ENCODE results near the gene TMEM250. TPM values are rescaled to one million over a fixed set of nuclear protein-coding genes. Genes with fewer than 3 reads are reported as not detected.

The TMEM250 gene
- total RNA-seq, 3 donors from 2014 or later (not counting 1 experiment from before 2014, with no cell fraction given) = 19.5 to 34.3 (median 33.6) TPM

DNA sequence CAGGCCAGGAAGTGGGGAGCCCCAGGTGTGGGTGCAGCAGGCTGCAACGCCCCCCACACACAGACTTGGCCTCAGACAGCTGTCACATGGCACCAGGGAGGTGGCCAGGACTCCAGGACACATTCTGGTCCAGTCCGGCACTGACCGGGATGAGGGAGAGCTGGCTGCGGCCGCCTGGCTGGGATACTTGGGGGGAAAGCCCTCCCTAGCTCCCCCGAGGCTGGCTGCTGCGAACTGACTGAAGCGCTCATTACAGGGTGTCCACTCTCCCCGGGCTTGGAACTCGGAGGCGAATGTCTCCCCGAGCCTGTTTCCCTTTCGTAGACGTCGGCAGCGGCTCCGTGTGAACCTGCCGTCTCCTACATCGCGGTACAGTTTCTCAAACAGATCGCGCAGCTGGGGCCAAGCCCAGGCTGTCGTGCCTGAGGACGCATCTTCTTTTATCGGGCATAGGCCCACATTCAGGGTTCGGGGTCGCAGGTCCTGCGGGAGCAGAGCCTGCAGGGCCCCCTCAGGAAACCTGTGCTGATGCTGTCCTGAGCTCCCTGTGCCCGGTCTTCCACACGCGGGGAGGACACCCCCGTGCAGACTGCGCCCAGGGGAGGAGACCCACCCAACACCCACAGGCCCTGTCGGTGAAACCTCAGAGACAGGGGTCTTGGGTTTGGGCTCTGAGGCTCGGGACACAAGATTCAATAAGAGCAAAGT lies 43.4 kb downstream of the TMEM250 start:
- Histone ChIP-seq H3K4me1 (ENCODE audit: control insufficient read depth, insufficient read depth, low read length) (peaks cover 31% of the 10 kb centered on the region), H3K27me3 (ENCODE audit: control insufficient read depth, insufficient read depth, low read length) (no peaks in the 10 kb centered on the region), H3K4me3 (ENCODE audit: low read length) (no peak overlapping the region), H3K9me3 (ENCODE audit: control insufficient read depth, insufficient read depth, low read length) (no peaks in the 10 kb centered on the region), H3K36me3 (ENCODE audit: control insufficient read depth, insufficient read depth, low read length) (no peaks in the 10 kb centered on the region), H3K27ac (ENCODE audit: low read length) (peak overlapping the region; percentile 33)
- TF ChIP-seq, protein P1, sequence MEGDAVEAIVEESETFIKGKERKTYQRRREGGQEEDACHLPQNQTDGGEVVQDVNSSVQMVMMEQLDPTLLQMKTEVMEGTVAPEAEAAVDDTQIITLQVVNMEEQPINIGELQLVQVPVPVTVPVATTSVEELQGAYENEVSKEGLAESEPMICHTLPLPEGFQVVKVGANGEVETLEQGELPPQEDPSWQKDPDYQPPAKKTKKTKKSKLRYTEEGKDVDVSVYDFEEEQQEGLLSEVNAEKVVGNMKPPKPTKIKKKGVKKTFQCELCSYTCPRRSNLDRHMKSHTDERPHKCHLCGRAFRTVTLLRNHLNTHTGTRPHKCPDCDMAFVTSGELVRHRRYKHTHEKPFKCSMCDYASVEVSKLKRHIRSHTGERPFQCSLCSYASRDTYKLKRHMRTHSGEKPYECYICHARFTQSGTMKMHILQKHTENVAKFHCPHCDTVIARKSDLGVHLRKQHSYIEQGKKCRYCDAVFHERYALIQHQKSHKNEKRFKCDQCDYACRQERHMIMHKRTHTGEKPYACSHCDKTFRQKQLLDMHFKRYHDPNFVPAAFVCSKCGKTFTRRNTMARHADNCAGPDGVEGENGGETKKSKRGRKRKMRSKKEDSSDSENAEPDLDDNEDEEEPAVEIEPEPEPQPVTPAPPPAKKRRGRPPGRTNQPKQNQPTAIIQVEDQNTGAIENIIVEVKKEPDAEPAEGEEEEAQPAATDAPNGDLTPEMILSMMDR (IDR thresholded peaks at IDR 0.05) = no peak
- DNase-seq (no peak), ATAC-seq (no peak)
- Mint-ChIP-seq H3K27me3 (ENCODE audit: low read depth in 2 of 2) (no peaks in the 10 kb centered on the region), H3K36me3 (no peaks in the 10 kb centered on the region), H3K27ac (peak overlapping the region; percentile 69 to 77), H3K9me3 (no peaks in the 10 kb centered on the region), H3K4me1 (peaks cover 33 to 38% of the 10 kb centered on the region in 2 donors), H3K4me3 (no peak overlapping the region)
- intact Hi-C loops (cut with micrococcal nuclease) = no loop called here
- 76% methylated on average over 35 of the region's 35 CpGs for WGBS (ENCODE audit: insufficient coverage)

DNA sequence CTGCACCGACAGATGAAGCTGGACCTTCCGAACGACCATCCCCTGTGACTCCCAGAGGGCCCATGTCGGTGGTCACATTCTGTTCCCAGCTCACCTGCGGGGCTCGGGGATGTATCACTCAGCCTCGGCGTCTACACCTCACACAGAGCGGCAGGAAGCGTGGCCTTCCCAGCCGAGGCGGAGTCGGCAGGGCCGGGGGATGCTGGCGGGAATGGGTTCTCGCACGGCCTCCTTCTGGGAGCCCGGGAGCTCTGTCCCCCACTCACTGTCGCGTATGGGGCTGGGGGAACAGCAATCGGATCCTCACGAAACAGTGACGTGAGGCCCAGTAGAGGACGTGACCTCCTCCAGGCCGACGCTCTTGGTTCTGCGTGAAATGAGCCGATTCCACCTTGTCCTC lies 44.0 kb downstream of the TMEM250 start:
- 94% methylated on average over 28 of the region's 28 CpGs for WGBS (ENCODE audit: insufficient coverage)
- no peak overlapping the region for H3K4me3 ChIP-seq (ENCODE audit: low read length)
- intact Hi-C loops (cut with micrococcal nuclease) = no loop called here
- Mint-ChIP-seq H3K4me1 (peaks cover 29 to 38% of the 10 kb centered on the region in 2 donors), H3K36me3 (no peaks in the 10 kb centered on the region), H3K27ac (no peak overlapping the region), H3K27me3 (ENCODE audit: low read depth in 2 of 2) (no peaks in the 10 kb centered on the region), H3K4me3 (no peak overlapping the region), H3K9me3 (no peaks in the 10 kb centered on the region)
- peaks cover 25% of the 10 kb centered on the region for H3K4me1 ChIP-seq (ENCODE audit: control insufficient read depth, insufficient read depth, low read length)
- DNase-seq = no peak
- H3K27me3 ChIP-seq (ENCODE audit: control insufficient read depth, insufficient read depth, low read length) = no peaks in the 10 kb centered on the region
- no peaks in the 10 kb centered on the region for H3K9me3 ChIP-seq (ENCODE audit: control insufficient read depth, insufficient read depth, low read length)
- no peaks in the 10 kb centered on the region for H3K36me3 ChIP-seq (ENCODE audit: control insufficient read depth, insufficient read depth, low read length)
- no peak for ATAC-seq
- TF ChIP-seq, protein P1 (IDR thresholded peaks at IDR 0.05) = no peak
- no peak overlapping the region for H3K27ac ChIP-seq (ENCODE audit: low read length)

Other genes with a start within 250 kb of the TMEM250 start
- 10 to 100 TPM; 25.9 to 33.5 (median 28.1) TPM for gene CAMSAP1, start 211.3 kb downstream of the TMEM250 start, total RNA-seq
- gene UBAC1, start 157.5 kb downstream of the TMEM250 start, total RNA-seq = 10 to 100 TPM; 22.7 to 31.8 (median 27.6) TPM
- 10 to 100 TPM; 14.5 to 21.6 (median 21.2) TPM for gene NACC2, start 23.6 kb downstream of the TMEM250 start, total RNA-seq
- under 1 TPM in 1 of 3 donors, not detected in 2; 0.38 TPM for gene LHX3, start 86.3 kb upstream of the TMEM250 start, total RNA-seq
- 10 to 100 TPM; 10.8 to 16.7 (median 16.6) TPM for gene QSOX2, start 126.9 kb upstream of the TMEM250 start, total RNA-seq
- under 1 TPM in 1 of 3 donors, not detected in 2; 0.18 TPM for gene CCDC187, start 185.2 kb upstream of the TMEM250 start, total RNA-seq
- gene GPSM1, start 208.7 kb upstream of the TMEM250 start, total RNA-seq = 1 to 10 TPM; 2.6 to 4.2 (median 3.4) TPM
- gene DNLZ, start 244.9 kb upstream of the TMEM250 start, total RNA-seq = 10 to 100 TPM; 24.6 to 34.8 (median 28.9) TPM

Data from natural killer cell (primary cell).